Fibroblast of skin of left biceps (primary cell): ENCODE data around the gene LYZL4.

Experiments used
- DNase-seq, 2 experiments: peaks; one replicate each; pipeline ENCODE4 v3.0.0-alpha.2; 2013; ENCODE audit warnings: low read depth in 2 of 2

LYZL4 gene

DNA sequence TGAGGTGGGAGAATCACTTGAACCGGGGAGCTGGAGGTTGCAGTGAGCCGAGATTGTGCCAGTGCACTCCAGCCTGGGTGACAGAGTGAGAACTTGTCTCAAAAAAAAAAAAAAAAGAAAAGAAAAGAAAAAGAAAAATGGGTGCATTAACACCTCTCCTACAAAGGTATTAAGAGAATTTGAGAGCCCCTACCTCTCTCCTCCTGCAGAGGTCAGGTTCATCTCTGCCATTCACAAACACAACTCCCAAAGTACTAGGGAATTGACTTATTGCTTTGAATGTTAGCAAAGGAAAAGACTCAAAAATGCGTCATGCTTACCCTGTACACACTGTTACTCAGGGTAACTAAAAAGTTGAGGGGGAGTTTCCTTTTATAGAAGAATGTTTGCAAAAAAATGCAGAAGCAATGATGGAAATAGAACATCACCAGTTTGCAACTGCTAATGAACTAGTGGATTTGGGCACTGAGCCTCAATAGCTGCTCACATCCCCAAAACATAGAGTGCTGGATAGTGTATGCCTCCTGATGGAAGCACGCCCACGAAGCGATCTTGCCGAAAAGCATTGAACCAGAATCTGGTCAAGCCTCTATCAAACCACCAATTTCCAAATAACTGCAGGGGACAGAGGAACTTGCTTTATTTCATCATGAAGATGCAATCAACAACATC lies 15.5 kb upstream of the LYZL4 start:
- DNase-seq: no peak

DNA sequence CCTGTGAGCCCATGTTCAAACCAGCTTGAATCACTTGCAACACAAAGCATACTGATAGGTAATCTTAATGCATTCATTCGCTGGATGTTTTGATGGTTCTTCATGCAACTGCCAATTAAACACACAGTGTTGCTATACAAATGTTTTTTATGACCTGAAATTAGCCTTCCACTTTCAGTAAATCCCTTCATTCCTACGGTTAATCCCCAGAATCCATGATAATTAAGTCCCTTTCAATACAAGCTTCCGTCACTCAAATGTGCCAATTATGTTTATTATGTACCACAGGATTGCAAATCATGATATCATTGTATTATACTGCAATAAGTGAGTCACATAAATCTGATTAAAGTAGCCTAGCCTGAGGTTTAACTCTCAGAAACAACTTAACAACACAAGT lies 14.5 kb upstream of the LYZL4 start:
- DNase-seq: no peak

DNA sequence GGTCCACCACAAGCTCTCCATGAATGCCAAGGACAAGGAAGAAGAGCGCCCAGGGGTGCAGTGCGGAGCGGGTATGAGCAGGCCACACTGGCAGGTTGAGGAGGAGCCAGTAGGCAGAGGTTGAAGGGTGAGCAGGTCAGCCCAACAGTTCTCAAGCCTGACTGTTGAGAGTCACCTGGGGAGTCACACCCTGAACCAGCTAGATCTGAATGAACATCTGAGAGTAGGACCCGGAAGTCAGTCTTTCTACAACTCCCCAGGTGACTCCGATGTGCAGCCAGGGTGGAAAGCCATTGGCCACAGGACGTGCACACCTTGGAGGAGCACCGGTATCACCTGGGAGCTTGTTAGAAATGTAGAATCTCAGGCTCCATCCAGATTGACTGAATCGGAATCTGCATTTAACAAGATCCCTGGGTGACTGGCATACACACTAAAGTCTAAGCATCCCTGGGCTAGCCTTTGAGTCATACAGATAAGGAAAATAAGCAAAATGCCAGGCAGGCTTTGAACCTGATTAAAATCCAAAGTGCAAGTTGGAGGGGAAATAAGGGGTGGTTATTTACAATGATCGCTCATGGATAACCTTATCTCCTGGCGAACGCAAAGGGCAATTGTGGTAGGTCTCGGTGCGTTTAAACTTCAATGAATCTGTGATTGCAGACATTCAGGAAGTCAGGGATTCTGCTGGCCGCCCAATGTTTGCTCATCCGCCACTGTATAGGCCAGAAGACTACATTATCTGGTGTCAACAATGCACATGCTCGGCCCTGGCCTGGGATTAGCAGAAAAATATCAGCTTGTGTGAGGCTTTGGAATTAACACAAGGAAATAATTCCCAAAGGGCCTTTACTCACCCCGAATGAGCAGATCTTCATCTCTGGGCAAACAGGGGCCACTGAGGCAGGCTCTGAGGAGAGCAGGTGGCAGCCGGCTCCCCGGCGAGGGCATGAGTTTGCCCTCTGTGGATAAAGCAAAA lies 11.7 kb upstream of the LYZL4 start:
- no peak for DNase-seq

DNA sequence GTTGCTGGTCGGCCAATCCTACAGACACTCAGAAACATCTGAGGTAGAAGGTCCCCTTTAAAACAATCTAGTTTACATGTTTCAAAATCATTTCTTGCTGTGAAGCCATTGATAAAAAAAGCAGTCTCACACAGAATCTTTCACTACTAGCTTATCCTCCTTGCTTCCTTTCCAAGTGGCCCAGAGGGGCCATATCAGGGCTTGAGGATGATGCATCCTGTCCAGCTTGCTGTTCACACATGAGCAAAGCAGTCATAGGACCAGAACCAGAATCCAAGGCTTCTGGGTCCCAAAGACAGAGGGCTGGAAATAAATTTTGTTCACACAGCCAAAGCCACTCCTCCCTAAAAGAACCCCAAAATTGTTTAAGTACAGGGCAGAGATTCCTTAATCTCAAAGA lies 9.2 kb upstream of the LYZL4 start:
- no peak for DNase-seq

DNA sequence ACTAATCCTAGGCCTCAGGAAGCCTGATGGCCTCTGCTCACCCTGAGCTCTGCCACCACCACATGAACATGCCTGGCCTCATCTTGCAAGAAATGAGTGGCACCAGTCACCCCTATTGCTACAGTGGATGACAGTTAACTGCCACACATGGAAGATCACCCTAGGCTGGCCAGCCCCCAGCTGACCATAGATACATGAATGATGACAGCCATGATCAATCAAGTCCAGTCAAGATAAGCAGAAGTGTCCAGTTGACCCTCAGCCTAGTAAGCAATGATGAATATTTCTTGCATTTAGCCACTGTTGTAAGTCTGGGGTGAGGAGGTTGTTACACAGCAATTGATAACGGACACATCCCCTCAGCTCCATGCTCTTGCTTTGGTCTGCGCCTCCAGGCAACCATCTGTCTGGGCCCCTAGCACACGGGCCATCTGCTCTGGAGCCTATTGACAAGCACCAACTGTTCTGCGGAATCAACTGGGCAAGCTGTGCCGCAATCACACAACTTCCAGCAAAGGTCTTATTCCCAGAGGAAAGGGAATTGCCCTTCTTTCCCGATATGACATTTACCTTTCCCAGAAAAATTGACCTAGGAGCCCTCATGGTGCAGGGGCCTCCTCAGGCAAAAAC lies 2.2 kb upstream of the LYZL4 start:
- DNase-seq: no peak

DNA sequence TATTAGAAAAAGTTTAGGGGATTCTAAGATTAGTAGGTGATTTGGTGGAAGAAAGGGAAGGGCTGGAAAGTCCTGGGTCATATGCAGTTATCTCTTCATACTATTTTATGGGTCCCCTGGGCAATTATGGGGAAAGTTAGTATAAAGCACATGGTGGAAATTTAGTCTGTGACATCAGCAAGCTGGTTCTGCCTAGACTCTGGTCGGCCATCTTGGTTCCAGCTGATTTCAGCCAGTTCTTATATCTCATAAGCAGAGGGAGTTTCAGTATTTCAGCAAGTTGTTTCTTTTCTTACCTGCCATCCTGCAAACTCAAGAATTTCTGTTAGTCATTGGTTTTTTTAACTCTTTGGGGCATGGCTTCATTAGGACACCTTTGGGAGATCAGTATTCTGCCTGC lies 1.0 kb upstream of the LYZL4 start:
- no peak for DNase-seq

DNA sequence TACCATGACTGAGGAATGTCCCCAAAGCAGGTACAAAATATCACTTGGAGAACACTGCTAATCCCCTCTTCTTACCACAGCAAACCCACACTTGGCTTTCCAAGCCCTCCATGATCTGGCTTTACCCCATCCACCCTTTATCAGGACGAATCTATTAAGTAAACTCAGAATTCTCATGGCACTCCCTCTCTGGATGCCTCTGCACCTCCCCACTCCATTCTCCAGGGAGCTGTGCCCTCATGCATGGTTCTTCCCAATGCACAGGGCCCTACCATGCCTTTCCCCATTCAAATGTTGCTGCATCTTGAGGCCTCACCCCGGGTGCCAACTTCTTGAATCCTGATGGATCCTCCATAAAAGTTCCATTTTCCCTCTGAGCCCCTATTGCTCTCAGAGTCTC lies 2.3 kb downstream of the LYZL4 start:
- no peak for DNase-seq

DNA sequence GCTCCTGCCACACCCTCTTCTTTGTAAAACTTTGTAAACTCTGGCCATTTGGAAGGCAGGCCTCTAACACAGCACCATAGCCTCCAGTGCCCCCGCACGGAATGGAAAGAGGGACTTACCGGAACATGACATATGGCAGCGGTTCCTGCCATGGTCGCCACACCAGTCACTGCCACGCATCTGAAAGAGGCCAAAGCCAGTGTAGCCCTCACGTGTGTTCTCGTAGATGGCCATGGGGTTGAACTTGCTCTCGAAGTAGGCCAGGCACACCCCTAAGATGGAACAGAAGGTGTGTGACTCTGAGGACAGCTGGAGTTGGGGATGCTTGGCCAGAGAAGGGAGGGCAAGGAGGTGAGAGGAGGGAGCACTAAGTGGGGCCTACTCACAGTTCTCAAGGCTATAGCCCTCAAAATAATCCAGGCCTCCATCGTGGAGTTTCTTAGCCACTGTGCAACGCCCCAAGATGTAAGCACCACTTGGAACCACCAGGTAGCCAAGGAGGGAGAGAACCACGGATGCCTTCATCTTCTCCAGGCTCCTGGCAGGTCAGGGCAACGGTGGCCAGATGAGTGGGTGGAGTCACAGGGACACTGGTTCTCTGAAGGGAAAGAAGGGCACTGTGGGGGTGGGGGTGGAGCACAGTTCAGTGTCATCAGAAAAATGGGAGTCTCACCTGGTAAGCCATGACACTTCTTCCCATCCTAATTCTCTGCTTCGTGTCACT lies 3.5 kb downstream of the LYZL4 start:
- no peak for DNase-seq

DNA sequence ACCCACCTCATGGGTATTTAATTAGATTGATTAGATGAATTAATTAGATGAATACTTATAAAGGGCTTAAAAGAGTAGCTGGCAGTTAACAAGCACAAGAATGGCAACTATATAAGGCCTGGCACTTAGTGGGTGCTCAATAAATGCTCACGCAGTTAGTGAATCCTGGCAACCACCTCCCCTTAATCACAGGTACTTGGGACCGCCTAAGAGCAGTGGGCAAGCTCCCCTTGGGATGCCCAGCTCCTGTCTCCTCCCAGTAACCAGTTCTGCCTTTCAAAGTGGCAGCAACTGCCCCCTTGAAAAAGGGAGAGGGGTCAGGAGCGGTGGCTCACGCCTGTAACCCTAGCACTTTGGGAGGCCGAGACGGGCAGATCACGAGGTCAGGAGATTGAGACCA lies 4.6 kb downstream of the LYZL4 start:
- no peak for DNase-seq

DNA sequence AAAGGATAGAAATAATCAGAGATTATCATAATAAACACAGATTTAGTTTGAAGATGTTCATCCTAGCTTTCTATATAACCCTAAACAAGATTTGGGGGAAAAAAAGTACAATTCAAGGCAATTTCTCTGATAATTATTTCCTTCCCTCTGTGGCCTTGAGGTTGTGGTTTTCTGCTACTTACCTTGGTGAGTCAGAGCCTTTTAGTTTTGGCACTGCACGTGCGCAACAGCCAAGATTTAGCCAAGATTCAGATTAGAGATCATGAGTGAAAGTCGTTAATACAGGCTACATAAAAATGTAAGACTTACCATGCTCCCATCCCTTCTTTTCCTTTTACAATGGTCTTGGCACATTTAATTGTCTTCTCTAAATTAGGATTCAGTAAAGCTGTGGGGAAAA lies 6.7 kb downstream of the LYZL4 start:
- no peak for DNase-seq

DNA sequence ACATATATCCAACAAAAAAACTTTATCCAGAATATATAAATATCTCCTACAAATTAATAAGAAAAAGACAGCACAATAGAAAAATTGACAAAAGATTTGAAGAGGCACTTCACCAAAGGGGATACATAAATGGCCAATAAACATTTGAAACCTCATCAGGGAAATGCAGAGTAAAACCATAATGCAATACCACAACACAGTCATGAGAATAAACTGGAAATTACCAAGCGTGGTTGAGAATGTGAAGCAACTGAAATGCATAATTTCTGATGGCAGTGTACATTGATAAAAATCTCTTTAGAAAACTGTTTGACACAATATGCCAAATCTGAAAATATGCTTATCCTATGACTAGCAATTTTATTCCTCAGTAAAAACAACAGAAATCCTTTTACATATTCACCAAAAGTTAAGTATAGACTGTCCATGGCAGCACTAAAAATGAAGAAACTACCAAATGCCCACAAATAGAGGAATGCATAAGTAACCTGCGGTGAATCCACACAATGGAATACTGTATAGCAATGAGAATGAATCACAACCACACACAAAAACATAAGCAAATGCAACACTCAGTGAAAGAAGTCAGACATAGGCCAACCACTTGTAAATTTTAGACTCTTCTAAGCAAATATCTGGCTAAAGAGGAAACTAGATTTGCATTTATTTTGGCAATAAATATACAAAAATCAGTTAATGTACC lies 7.9 kb downstream of the LYZL4 start:
- DNase-seq: no peak

DNA sequence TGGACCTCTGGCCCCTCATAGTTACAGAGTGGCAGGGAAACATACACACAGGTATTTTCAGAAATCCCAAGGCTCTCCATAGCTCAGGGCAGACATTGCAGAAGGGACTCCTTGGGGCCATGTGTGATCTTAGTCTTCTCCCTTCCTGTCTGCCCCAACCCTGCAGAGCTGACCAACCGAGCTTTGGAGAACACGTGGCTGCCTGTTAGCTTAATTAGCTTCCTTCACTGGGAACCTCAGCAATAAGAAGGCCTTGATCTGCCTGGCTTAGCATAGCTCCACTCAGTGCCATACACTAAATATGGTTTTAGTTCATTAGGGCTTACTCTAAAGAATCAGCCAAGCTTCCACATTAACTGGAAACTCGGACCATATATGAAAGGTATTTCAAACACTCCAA lies 12.3 kb downstream of the LYZL4 start:
- DNase-seq: no peak

DNA sequence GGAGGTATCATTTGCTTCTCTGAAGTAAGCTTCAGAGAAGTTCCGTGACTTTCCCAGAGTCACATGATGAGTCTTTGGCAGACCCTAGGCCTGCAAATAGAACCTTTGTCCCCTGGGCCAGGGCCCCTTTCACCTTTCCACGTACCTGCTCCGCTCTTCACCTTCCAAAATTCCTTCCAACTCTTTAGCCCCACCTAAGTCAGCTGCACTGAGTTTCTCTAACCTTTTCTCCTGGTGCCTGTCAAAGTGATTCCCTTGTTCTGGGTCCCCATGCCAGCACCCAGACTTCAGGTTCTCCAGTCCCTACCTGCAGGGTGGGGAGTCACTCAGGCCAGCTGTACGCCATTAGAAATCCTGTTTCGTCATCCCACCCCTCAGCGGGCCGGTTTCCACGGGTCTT lies 12.8 kb downstream of the LYZL4 start:
- no peak for DNase-seq

DNA sequence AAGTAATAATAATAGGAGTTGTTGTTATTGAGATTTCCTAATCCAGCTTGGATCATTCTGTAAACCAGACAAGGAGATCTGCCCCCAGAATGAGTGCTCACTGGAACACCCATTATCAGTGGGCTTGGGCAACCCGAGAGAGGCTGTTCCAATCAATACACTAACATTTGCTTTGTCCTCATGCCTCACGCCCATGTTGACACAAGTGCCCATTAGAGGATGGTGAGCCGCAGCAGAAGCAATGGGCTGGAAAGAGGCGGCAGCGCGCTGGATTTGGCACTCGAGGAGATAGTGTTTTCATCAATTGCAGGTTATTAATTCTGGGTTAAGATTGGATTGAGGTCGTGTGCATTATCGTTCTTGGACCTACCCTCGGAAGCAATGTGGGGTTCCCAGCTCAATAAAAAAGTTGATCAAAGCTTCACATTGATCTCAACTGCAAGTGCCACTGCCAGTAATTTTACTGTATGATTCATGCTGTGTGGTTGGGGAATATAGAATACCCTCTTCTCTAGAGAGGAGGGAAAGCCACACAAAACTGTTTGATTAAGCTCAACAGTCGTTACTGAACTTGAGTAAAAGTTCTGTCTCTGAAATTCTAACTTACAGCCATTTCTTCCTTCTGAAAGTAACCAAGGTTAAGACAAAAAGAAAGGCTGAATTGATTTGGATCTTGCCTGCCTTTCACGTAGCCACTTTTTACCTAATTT lies 15.7 kb downstream of the LYZL4 start:
- DNase-seq: no peak

DNA sequence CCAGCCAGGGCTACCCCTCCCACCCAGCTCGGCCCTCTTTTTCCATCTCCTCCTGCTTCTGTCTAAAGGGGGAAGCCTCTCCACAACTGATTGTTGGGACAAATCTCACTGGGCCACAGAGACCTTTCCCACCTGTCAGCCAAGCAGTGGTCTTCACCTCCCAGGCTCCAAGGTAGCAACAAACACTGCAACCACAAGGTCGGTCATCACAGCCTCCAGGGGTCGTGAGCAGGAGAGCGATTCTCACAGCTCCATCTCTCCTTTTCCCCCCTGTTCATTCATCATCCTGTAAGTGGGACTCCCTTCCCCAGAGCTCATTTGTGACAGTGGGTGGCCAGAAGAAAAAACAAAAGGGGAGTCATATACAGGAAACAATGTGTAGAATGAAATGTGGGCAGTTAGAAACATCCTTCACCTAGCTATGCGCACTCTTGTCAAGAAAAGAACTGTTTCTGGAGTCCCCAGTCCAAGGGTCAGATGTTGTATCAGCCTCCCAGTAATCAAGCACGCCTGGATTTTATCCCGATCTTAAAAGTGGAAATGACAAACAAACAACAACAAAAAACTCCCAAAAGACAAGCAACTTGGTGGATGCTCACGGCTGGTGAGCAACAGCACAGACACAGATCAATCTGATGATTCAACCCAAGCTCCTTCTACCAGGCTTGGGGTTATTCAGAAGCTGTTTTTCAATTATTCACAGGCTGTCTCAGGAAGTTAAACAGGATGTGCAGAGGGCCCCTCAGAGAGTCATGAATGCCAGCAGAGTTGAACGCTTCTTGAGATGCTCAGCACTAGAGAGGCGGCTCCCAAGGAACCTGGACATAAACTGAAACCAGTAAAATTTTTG lies 22.4 kb downstream of the LYZL4 start:
- no peak for DNase-seq

DNA sequence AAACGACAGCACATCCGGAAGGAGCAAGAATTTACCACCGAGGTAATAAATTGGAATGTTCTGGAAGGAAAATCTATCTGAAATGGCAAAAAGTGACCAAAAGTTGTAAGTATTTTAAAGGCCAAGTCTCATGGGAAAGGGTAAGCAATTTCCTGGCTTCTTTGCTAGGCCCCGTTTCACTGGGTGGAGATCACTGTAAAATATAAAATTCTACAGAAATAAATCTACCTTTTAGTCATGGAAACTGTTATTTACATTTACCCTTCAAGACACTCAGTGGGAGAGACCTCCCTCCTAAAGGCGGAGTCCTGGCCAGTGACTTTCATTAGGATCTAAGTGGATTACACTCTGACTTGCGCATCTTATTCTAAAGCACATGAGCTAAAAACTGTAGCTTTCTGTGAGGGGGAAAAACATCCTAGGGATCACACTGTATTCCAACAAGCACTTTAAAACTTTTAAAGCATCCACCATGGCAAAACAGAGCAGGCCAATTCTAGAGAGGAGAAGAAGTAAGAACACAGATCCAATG lies 28.8 kb downstream of the LYZL4 start:
- DNase-seq: no peak

DNA sequence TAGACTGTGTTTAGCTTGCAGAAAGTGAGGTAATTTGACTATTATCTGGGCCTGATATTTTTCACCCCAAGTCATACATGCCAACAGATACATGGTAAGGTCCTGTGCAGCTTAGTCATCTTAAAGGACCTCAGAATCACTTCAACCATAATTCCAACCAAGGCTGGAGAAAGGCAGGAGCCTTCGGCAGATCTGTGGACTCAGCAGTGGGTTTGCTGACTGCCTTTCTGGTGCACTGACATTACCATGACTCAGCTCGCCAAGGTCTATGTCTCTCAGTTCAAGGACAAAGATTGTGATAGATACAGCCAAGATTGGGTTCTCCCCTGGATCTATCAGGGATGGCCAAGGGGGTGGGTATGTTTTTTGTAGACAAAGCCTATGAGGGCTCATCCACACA lies 32.7 kb downstream of the LYZL4 start:
- no peak for DNase-seq

DNA sequence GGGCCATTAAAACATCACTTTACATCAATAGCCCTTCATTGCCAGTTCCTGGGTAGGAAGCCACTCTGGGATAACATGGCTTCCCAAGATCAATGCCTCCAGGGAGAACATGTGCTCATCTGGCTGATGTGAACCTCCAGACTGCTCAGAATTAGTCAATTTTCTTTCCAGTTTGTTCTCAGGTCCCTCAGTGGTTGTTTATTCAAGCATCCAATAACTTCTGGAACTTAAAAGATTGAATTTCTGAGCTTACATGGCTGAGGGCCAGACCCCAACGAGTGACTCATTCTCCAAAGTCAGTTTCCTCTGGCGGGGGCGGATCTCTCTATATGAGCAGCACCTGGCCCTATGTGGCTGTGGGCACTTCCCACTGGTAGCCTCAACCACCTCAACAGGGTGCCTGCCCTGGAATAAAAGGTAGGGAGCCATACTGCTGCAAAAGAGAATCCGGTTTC lies 34.0 kb downstream of the LYZL4 start:
- peak; percentile 21 to 23 for DNase-seq

DNA sequence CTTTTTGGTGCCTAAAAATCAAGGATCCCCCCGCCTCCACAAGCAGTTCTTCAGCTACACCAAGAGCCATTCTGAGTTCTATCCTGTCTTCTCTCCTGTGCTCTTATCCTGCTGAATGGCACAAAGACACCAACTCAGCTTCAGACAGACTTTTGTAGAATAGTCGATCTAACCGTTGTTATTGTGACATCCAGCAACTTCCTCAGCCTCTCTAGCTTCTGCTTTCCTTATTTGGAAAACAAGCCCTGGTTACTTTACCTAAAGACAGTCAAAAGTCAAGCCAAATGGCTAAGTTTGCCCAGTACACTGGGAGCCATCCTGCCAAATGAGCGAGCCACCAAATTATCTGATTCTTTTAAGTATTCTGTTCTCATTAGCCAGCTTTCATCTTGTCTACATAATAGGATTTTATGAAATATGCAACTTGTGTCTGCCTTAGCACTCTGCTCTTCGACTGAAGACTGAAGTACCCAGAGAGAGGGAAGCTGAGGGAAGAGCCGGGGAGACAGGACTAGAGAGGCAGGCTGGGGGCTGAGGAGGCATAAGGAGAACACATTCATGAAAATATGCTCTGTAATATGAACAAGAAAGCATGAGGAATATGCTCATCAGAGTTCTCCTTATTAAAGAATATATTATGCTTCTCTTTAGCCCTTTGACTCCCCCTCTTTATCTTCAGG lies 35.1 kb downstream of the LYZL4 start:
- DNase-seq: no peak
